NB4 (cell line): Measurements from ENCODE around the gene ELAVL3.

Experiments
- DNase-seq: peaks from one replicate; pipeline ENCODE4 v3.0.0; 2010; ENCODE audit warnings: low read depth
- H3K4me3 ChIP-seq: one replicate; pipeline ENCODE4 v1.5.1; 2011; ENCODE audit warnings: mild to moderate bottlenecking, low read depth, low read length, moderate library complexity
- MYC ChIP-seq: IDR thresholded peaks from 2 replicates; pipeline ENCODE4 v1.6.1; 2011; ENCODE audit warnings: low read depth, low read length
- POLR2A ChIP-seq: IDR thresholded peaks from 2 replicates; pipeline ENCODE4 v1.6.1; 2011; ENCODE audit warnings: mild to moderate bottlenecking; ENCODE audit not compliant: insufficient read length; ENCODE audit errors: extremely low read depth
- TF ChIP-seq, protein P1 (sequence below): IDR thresholded peaks from one replicate; pipeline ENCODE4 v1.5.1; 2012; ENCODE audit warnings: low read depth, low read length
- TF ChIP-seq, protein P2 (sequence below): IDR thresholded peaks from 2 replicates; pipeline ENCODE4 v1.6.1; 2011; ENCODE audit warnings: low read depth, low read length

Gene ELAVL3

DNA sequence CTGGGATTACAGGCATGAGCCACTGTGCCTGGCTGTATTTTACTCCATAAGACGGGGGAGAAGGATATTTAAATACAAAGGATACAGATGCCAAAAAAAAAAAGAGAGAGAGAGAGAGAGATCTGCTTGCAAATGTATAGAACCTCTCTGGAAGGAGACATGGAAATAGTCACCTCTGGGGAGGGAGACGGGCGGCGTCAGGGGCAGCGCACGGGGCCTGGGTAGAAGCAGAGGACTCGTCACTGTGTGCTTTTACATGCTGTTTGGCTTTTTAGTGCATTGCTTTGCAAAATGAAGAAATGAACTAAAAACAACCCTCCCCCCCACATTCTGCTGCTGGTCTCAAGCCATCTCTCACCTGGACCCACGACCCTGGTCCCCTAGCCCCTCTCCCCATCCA lies 29.6 kb upstream of the ELAVL3 start:
- H3K4me3 ChIP-seq: no peak overlapping the region
- DNase-seq: no peak
- no peak for TF ChIP-seq POLR2A
- TF ChIP-seq, protein P1, sequence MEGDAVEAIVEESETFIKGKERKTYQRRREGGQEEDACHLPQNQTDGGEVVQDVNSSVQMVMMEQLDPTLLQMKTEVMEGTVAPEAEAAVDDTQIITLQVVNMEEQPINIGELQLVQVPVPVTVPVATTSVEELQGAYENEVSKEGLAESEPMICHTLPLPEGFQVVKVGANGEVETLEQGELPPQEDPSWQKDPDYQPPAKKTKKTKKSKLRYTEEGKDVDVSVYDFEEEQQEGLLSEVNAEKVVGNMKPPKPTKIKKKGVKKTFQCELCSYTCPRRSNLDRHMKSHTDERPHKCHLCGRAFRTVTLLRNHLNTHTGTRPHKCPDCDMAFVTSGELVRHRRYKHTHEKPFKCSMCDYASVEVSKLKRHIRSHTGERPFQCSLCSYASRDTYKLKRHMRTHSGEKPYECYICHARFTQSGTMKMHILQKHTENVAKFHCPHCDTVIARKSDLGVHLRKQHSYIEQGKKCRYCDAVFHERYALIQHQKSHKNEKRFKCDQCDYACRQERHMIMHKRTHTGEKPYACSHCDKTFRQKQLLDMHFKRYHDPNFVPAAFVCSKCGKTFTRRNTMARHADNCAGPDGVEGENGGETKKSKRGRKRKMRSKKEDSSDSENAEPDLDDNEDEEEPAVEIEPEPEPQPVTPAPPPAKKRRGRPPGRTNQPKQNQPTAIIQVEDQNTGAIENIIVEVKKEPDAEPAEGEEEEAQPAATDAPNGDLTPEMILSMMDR: no peak
- no peak for TF ChIP-seq MYC
- TF ChIP-seq, protein P2, sequence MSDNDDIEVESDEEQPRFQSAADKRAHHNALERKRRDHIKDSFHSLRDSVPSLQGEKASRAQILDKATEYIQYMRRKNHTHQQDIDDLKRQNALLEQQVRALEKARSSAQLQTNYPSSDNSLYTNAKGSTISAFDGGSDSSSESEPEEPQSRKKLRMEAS: no peak

DNA sequence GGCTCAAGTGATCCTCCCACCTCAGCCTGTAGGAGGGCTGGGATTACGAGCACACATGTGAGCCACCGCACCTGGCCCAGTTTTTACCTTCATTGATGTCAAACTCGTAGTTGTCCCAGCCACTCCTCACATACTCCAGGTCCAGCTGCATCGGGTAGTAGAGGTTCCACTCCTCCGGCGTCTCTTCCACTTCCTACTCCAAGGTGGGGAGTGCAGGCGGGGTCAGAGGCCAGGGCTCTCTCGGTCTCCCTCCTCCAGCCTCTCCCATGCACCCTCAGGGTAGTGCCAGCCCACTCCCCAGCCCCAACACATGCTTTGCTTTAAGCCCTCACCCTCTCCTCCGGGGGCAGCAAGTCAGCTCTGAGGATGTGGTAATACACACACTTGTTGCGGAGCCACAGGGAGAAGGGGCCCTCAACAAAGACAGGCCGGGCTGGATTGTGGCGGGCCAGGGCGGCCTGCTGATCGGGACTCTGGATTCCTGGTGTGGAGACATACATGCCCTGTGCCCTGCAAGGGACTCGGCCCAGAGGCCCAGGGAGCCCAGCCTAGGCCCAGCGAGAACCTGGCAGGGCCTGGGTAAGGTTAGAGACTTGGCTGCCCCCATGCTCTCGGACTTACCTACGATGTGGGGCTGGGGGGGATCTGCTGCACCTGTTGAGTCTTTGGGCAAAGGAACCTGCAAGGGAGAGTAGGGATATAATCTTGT lies 26.7 kb upstream of the ELAVL3 start:
- no peak overlapping the region for H3K4me3 ChIP-seq
- TF ChIP-seq MYC: no peak
- no peak for TF ChIP-seq POLR2A
- TF ChIP-seq, protein P2: no peak
- TF ChIP-seq, protein P1: no peak

DNA sequence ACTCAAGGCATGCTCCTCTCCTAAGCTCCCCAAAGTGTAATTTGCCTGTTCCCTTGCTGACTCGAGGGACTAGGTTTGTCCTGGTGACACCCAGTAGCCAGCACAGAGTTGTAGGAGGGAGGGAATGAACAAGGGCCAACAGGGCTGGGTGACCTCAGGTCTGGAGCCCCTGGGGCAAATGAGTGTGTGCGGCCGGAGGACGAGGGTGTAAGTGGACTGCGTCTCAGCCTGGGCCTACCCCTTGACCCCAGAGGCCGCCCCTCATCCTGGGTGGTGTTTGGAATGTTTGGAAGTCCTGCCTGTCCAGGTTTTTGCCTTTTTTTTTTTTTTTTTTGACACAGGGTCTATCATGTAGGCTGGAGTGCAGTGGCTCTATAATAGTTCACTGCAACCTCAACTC lies 26.1 kb upstream of the ELAVL3 start:
- no peak for DNase-seq
- H3K4me3 ChIP-seq: no peak overlapping the region
- TF ChIP-seq MYC (no peak), POLR2A (no peak)
- TF ChIP-seq, protein P1: no peak
- TF ChIP-seq, protein P2: no peak

More for the DNA sequence above, 26.7 kb upstream of the ELAVL3 start:
- DNase-seq: no peak

DNA sequence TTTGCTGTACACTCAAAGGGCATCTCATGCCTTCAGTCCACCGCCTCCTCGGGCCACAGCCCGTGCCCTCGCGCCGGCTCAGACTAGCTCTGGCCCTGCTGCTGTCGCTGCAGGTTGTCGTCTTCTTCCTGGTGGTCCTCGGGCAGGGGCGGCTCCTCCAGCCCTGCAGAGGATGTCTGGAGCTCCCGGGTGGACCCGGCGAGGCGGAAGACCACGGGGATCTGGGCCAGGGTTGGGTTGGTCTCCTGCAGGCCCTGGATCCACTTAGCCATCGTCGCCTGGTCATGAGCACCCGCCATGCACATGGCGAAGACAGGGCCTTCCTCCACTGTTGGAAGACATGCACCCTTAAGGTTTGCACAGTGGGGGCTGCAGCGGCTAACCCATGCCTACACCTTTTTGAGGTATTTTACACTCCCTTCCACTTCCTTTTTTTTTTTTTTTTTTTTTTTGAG lies 25.3 kb upstream of the ELAVL3 start:
- no peak for DNase-seq
- TF ChIP-seq POLR2A (no peak), MYC (no peak)
- TF ChIP-seq, protein P2: no peak
- TF ChIP-seq, protein P1: no peak
- H3K4me3 ChIP-seq: peak overlapping the region; percentile 53

DNA sequence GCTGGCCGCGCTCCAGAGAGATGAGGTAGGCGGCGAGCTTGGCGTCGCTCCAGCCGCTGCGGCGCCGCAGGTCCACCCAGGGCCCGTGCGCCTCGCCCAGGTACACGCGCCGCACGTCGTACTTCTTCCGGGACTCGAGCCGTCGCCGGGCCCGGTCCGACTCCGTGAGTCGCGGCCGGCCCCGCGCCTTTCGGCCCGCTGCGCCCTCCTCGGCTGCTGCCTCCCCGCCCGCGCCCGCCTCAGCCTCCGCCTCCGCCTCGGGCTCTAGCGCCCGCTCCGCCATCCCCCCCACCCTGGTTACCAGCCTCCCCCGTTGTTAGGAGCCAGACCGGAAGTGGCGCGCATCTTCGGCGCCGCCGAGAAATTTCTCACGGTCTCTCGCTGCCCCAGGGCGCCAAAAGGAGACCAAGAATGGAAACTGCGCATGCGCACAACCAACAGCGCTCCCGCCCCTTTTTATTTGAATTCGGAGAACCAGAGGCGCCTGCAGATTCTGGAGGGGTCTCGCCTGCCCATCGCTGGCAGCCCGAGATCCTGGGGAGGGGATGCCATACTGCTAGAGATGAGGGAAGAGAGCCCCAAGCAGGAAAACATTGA lies 24.8 kb upstream of the ELAVL3 start, which contains the start of gene ZNF653:
Gene ZNF653 (minus strand): TSS at position 336 of the 597 bp plus-strand sequence. CDS start 53 bp downstream, at position 283.
- TF ChIP-seq, protein P1: no peak
- TF ChIP-seq POLR2A (peak; percentile 18), MYC (no peak)
- TF ChIP-seq, protein P2: no peak
- DNase-seq: peak; percentile 92
- H3K4me3 ChIP-seq: peak within 1 kb of the TSS; percentile 53
